Colon (tissue), 2 donors: ENCODE data around the gene DDX54.
"Not testable (repeated sequence)": the region's sequence is repeated elsewhere in the genome, so short reads cannot be mapped to it uniquely, and the experiment has no call there.

ENCODE experiments used
- FAIRE-seq: peaks from 2 replicates; lab custom pipeline; 2012; peaks lifted over from hg19 to GRCh38; lab: Jason Lieb, UNC
- donor health status: control.
- donor health status: control.

DDX54 gene

DNA sequence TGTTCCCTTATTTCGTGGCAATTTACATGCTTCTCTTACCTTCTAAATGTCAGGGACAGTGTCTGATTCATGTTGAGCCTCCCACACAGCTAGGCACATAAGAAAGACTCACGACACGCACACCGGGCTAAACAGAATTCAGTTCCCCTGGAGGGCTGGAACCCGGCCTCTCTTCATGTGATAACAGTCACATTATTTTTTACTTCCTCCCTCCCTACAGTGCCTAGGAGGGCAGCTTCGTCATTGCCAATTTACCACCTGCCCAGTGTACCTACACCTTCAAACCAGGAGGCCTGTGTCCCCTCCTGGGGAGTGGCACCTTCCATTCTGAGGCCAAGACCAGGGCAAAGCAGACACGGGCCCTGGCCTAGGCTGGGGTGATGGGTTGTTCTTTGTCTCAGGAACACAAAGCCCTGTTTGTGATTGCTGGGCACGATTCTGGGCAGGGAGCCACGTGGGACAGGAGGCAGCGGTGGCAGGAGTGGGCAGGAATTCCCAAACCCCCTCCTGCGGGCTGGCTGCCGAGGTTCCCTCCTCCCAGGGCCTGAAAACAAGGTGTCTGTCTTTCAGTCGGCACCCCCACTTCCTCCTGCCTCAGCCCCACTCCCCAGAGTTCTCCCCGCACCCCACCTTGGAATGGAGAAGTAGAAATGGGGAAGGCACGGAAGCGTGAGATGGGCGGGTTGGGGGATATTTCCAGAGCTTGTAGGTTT is 42.9 kb downstream of the DDX54 start:
- FAIRE-seq: no peak

DNA sequence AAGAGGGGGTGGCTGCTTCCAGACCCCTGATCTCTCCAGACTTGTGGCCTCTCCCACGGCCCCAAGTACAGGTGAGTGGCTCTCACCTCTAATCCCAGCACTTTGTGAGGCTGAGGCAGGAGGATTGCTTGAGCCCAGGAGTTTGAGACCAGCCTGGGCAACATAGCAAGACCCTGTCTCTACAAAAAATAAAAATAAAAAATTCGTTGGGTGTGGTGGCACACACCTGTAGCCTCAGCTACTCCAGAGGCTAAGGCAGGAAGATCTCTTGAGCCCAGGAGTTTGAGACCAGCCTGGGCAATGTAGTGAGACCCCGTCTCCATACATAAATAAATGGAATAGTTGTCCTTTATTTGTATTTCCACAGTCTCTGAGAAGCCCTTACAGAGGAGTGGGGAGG is 43.6 kb downstream of the DDX54 start:
- FAIRE-seq: not testable (repeated sequence)

DNA sequence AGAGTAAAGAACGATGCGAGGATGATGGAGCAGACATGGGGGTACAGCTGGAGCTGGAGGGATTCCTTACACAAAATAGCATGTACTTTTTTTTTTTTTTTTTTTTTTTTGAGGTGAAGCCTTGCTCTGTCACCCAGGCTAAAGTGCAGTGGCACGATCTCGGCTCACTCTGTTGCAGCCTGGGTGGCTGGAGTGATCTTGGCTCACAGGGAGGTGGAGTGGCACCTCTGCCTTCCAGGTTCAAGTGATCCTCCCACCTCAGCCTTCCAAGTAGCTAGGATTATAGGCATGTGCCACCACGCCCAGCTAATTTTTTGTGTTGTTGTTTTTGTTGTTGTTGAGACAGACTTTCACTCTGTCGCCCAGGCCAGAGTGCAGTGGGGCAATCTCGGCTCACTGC is 44.6 kb downstream of the DDX54 start:
- FAIRE-seq: no peak

DNA sequence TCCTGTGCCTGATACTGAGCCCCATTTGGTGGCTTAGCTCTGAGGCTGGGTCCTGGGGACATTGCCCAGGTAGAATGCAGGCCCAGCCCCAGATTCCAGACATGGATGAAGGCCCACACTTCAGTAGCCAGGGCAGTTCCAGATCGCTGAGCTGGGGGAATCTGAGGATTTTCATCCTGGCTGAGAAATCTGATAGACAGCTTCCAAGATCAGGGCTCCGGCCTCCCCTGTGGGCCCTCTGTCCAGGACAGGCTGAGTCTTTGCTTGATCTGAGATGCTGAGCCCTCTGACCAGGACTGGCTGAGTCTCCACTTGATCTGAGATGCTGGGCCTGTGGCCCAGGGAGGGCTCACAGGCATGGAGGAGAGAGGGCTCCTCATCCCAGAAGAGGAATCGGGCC is 46.5 kb downstream of the DDX54 start:
- no peak for FAIRE-seq

DNA sequence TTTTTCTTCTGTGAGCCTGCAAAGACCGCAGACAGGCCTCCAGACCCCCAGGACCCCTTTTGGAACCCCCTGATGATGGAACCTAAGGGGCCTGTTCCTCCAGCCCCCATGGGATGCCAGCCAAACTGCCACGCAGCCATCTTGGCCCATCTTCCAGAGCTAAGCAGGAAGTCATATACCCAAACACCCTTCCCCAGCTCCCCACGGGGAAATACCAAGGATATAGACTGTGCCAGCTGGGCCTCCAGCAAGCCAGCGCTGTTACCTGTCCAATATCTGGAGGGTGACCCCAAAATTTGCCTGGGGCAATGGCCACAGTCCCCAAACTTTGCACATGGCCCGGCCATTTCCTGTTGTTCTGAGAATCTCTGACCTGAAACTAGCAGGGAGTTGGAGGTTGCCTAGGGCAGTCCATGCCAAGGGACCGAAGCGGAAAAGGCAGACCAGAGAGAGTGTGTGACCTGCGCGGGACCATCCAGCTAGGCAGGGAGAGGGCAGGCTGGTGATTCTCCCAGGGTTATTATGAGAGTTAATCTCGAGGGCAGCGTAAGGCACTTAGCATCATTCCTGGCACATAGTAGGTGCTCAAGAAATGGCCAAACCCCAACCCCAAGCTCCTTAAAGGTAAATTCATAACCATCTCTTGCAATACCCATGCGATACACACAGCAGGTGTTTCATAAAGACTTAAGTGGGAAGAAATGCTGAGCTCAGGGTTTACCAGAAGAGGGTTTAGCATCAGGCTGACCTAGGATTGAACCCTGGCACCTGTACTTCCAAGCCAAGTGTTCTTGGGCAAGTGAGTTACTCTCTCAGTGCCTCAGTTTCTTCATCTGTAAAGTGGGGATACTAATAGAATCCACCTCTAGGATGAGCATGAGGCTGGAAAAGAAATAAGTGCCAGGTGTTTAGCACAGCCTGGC is 47.2 kb downstream of the DDX54 start:
- no peak for FAIRE-seq

DNA sequence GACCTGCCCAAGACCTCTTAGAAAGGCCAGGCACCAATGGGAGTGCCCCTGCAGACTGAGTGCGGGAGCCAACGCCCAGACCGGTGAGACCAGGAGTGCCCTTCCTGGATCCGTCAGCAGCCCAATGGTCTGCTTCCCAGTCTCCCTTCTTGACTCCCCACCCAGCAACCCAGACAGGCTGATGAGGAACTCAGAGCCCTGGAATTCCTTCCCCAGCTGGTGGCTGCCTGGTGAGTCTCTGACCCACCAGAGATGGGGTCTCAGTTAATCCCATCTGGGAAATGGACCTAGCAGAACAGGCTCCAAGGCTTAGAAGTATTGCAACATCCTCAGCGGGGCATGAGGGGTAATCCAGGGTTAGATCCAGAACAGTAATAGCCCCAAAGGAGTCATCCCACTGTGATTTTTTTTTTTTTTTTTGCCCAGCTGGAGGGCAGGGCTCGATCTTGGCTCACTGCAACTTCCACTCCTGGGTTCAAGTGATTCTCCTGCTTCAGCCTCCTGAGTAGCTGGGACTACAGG is 48.2 kb downstream of the DDX54 start:
- no peak for FAIRE-seq

DNA sequence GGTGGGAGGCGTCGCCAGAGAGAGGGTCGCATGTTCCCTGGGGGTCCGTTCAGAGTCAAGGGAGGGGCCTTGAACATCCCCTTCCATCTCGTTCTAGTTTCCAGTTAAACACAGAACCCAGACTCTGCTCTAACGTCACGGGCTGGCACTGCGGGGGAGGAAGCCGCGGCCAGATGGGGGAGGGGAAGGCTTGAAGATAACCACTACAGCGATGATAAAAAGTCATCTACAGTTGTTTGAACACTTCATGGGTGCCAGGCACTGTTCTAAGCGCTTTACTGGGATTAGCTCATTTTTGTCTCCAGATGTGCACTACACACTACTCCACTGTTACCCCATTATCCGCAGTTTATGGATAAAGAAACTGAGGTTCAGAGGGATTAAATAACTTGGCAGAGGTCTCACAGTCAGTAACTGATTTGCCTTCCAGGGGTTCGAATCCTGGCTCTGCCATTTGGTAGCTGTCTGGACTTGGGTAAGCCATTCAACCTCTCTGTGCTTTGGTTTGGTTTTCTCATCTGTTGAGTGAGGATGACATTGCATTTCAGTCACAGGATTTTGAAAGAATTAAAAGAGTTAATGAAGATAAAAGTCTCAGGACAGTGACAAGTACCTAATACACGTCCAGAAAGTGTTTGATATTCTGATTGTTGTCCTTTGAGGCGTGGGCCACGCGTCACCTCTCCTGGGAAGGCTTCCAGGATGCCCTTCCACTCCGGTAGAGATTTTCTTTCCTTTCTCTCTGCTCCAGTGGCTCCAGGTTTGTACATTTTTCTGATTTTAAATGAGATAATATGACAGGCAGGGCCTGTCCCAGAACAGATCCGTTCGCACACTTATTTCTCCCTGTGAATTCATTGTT is 48.9 kb downstream of the DDX54 start:
- FAIRE-seq: no peak

DNA sequence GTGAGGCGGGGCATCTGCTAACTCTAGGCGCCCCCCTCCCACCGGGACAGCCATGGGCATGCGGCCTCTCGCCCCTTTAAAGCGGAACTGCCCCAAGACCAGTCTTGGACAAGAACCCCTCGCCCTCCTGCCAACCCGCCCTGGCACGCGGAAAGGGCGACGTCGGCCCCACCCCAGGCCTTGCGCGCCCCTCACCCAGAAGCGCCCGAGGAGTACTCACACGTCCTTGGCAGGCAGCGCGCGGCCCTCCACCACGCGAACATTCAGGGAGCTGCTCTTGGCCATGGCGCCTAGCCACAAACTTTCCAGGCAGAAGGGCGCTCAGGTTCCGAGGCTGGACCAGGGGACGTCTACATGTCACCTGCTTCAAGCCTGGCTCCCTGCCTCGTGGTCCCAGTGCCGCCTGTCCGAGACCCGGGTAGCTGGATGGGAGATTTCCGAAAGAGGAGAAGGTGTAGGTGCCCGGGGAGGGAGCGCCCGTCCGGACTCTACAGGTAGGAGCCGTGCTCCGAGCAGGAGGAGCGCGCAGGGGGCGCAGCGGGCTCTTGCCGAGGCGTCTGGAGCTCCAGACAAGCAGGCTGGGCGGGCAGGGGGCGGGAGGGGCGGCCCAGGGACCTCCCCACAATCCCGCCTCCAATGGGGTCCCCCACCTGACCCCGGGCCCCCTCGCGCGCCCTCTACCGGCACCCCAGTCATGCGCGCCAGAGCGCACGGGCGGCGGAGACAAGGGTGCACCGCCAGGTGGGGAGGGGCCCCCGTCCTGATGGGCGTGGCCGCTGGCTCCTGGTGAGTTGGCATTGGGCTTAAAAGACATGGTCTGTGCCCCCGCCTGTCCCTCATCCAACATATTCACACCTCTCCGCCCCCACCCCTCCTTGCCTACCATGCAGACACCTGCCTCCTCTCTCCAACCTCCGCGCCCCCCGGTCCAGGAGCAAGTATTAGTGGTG is 49.8 kb downstream of the DDX54 start, which contains the start of gene RASAL1:
TSS of gene RASAL1 (minus strand) at position 584 of the 950 bp plus-strand sequence. CDS start at position 285, 299 bp downstream.
- no peak for FAIRE-seq

DNA sequence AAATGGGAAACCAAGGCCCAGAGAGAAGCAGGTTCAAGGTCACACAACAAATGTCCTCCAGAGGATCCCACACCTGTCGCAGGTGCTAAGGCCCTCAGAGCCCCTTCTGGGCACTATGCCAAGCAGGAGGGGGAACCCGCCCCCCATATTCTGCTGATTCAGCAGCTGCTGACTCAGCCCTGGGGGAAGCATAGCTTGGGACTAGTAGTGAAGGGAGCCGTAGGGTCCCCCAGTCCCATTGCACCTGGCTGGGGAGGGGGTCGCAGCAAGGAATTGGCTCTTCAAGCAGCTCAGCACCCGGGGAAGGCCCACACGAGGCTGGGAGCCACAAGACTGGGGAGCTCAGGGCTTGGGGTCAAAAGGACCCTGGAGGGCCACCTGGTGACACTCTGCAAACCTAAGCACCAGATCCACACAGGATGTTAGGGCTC is 50.7 kb downstream of the DDX54 start:
- FAIRE-seq: no peak

DNA sequence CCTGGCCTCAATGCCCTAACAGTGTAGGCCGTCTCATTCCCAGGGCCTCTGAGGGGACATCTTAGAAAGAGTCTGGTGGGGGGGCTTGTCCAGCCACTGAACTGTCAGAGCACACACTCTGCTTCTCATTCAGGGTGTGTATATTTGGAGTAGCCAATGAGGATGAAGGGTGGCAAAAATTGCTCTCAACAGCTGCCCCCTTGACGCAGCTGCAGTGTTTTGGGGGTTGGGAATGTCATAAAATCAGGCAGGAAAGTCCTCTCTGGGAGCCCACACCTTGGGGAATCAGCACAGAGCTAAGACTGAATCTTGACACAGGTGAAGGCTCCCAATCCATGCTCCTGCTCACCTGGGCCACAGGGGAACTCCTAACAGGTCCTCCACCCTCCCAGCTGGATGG is 51.2 kb downstream of the DDX54 start:
- FAIRE-seq: no peak

DNA sequence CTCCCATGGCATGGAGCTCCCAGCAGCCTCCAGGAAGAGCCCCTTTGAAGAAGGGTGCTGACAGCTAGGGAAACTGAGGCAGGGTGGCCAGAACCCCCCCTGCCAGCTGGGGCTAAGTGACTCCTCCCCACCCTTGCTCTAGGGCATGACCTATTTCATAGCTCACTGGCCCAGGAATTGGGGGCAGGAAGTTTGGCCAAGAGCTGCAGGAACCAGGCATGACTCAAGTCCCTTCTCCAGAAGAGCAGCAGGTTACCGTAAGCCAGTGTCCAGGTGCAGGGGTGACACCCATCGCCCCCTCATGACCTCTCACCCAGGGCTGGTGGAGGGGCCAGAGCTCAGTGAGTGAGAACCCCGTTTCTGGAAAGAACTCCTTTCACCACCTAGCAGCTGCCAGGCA is 51.6 kb downstream of the DDX54 start:
- FAIRE-seq: no peak

DNA sequence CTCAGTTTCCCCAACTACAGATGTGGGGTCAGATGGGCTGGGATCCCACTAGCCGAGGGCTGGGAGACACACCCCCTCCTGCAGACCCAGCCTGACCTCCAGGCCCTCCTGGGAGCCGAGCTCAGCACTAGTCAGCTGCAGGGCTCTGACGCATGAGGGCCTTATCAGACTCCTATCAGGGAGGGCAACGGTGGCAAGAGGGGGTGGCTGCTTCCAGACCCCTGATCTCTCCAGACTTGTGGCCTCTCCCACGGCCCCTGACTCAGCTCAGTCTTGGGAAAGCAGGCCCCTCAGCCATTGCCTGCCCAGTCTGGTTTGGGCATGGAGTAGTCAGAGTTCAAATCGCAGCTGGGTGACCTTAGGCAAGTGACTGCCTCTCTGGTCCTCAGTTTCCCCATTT is 52.2 kb downstream of the DDX54 start:
- no peak for FAIRE-seq

DNA sequence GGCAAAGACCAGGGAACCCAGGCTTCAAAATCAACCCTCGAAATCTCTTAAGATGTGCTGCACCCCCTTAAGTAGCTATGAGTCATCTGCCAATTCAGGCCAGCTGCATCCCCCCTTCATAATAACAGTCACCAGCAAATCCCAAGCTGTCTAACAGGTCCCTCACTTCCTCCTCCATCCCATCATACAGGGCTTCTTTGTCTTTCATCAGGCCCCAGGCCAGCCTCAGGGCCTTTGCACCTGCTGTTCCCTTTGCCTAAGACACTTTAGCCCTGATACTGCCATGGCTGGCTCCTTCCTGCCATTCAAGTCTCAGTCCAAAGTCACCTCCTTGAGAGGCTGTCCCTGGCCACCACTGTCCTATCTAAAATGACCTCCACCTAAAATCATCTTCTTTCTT is 53.7 kb downstream of the DDX54 start:
- no peak for FAIRE-seq

DNA sequence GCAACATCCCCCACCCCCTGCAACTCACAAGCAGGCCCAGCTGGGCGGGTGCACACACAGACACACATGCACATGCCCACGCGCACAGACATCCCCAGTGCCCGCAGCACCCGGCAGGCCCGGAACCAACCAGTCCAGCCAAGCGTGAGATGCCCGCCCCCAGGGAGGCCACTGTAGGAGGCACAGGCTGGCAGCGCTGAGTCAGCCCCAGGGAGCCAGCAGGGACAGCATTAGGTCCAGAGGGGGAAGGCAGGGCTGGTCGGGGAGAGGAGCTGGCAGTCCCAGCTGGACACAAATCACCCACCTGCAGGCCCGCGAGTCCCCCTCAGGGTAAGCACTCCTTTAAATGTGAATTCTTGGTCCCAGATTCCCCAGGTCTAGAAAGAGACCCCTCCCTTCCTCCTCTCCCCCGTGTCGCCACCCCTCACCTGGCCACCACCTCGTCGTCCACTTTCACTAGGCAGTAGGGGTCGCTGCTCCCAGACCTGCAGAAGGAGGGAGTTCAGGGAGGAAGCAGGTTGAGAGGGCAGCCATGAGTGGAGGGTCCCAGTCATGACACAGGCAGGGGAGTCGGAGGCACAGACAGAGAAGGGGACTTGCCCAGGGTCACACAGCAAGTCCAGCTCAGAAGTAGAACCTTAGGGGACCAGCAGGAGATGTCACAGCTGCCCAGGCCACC is 54.7 kb downstream of the DDX54 start:
- FAIRE-seq: no peak

DNA sequence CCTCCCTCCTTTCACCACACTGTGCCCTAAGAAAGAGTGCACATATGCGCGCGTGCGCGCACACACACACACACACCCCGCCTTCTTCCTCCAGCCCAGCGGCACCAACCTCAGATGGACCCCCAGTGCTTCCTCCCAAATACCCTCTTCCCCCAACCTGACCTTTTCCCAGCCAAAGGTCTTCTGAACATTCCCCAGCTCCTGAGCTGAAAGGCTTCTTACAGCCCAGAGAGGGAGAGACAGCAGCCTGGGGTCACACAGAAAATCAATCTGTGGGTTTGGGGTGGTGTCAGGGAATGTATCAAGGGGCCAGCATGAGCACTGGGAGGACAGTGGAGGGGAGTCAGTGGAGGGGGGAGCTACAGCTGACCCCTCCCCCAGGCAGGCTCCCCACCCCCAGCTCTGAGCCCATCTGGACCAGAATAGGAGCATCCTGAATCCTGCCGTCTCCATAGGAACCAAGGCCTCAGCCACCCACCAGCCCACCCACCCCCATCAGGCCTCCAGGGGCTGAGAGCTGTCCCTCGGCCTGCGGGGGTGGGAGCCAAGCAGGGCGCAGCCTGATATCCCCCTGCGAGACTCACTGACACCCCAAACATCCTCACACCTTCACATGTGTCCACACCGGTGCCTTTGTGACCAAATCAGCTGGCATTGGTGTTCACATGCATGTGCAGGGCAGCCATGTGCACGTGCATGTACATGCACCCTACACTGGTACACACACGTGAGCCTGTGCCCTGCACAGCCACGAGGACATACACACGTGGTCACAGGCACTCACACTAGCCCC is 55.4 kb downstream of the DDX54 start:
- no peak for FAIRE-seq

DNA sequence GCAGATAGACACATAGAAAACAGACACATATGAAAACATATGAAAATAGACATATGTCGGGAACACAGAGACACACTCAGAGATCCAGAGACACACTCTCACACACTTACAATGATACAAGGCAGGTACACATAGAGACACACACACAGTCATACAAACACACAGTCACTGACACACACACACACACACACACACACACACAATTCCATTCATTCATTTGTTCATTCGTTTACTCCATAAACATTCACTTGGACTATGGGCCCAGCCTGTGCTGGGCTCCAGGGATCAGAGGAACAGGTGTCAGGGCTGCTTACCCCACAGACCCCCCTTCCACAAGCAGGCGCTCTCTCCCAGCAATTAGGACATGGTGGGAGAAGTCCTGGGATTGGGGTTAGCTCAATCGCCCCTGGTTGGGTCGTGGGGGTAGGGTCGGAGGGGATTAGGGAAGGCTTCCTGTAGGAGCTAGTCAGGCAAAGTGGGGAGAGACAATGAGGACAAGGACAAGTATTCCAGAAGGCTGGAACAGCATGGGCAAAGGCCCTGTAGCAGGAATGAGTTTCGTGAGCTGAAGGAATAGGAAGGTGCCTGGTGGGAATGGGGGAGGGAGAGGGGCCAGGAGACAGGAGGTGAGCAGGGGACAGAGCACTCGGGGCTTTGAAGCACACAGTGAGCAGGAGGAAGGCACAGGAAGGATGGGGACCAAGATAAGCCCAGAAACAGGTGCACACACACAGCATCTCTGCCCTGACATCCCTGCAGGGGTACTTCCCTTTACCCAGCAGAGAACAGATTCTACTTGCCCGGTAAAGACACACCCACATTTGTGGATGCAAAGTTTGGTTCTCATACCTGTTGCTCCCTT is 56.2 kb downstream of the DDX54 start:
- no peak for FAIRE-seq

DNA sequence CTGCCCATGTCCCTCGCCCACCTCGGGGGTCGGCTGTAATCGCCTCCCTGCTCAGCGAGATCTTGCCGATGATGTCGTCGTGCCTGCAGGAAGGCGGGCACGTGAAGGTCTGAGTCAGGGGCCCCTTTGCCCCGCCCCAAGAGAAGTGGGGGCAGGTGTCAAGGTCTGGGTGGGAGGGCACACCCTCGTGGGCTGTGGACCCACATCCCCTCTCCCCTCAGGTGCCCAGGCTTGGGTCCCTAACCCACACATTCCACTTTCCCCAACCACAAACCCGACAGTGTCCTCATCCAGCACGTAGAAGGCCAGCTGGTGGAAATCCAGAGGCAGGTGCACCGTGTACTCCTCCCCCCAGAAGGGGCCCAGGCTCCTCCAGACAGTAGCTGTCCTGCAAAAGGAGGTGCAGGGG is 57.5 kb downstream of the DDX54 start:
- FAIRE-seq: no peak

DNA sequence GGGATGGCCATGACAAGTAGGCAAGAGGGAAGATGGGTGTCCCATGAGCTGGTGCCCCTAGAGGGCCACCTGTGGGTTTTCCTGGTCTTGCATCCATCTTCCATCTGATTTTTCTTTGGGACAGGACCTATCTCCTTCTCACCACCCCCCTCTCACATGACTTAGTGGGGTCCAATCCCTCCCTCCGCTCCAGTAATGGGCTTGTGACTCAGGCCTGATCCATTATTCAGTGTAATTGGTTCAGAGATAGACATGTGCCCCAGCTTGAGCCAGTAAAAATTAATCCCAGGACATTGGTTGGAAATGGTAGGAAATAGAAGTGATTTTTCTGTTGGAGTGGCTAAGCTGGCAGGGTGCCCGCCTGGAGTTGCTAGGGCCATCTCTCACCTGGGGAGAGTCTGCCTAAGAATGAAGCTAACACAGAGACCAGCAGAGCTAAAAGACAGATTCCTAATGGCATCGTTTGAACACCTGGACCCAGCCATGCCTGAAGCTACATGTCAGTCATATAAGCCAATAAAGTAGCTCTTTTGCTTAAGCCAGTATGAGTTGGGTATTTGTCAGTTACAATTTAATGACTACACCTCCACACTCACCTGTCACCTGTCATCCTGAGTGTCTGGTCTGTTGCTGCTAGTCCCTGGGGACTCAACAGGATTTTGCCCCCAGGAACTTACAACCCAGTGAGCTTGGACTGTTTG is 64.5 kb downstream of the DDX54 start:
- FAIRE-seq: no peak
